ENCODE measurements around the gene ACTRT3.

- no peak for TF ChIP-seq CTCF (IDR thresholded peaks at IDR 0.05)
- TF ChIP-seq POLR2A (IDR thresholded peaks at IDR 0.05) = no peak
These were observed 30.3 kb downstream of the ACTRT3 start for GRCh38 chr3:169739067-169739466.
